ENCODE results near the gene CGNL1. TPM values are rescaled to one million over a fixed set of nuclear protein-coding genes. Genes with fewer than 3 reads are reported as not detected.

The CGNL1 gene
- total RNA-seq, 4 donors from 2014 or later, result 5.7 to 22.9 (median 14.5) TPM

GRCh38 chr15:57562196-57562769 lies 186.0 kb downstream of the CGNL1 start:
- DNase-seq (ENCODE audit: low spot score in 2 of 2), result peak in 1 of 2 donors; percentile 85

GRCh38 chr15:57563416-57563815 lies 187.1 kb downstream of the CGNL1 start:
- no peak overlapping the region for H3K4me3 ChIP-seq (ENCODE audit: low read depth, poor library complexity, severe bottlenecking)
- peak in 1 of 2 donors; percentile 9 for DNase-seq (ENCODE audit: low spot score in 2 of 2)
- 86 to 88% methylated on average over 6 of the region's 6 CpGs for WGBS, 2 donors
- TF ChIP-seq CTCF (IDR thresholded peaks at IDR 0.05), result no peak
- no peak for TF ChIP-seq POLR2A (IDR thresholded peaks at IDR 0.05)
- intact Hi-C loops (cut with DNase I; ENCODE audit: low total_unique reads), result no loop called here

More at GRCh38 chr15:57562196-57562769, 186.0 kb downstream of the CGNL1 start:
- TF ChIP-seq POLR2A (IDR thresholded peaks at IDR 0.05) (no peak), CTCF (IDR thresholded peaks at IDR 0.05) (no peak)
- 45 to 72% methylated on average over 11 of the region's 11 CpGs for WGBS, 2 donors
- intact Hi-C loops (cut with DNase I; ENCODE audit: low total_unique reads), result no loop called here
- no peak overlapping the region for H3K4me3 ChIP-seq (ENCODE audit: low read depth, poor library complexity, severe bottlenecking)

DNA sequence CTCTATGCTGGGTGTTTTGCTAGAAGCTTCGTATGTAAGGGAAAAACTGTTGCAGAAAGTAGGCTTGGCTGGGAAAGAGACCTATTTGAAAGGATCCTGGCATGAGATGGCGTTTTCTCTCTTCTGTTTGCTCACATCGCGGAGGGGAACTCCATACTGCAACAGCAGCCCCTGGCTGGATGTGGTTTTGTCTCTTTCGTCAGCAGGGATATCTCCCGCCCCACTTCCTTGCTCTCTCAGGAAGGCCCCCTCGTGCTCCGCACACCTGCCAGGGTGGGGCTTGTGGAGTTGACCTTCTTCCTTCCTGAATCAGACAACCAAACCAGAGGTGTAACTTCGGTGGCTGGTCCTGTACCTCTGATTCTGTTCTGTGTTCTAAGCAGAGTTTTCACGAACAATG lies 189.0 kb downstream of the CGNL1 start:
- intact Hi-C loops (cut with DNase I; ENCODE audit: low total_unique reads), result no loop called here

DNA sequence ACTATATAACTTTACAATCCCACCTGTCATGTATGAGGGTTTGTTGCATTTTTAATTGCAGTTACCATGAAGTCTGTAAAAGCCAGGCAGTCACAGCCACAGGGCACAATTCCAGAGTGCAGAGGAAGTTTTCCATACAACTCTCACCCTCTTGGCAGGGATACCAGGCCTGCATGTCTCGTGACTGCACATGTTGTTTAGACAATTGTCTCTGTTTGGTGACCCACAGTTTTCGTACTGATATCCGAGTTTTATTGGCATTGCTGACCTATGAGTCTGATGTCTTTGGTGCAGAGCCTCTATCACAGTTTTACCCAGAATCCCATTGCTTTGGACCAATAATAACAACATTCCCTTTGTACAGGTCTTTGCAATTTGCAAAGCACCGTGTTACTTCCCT lies 190.5 kb downstream of the CGNL1 start:
- H3K4me3 ChIP-seq (ENCODE audit: low read depth, poor library complexity, severe bottlenecking), result no peak overlapping the region
- WGBS, 2 donors, result 22 to 35% methylated on average over 4 of the region's 4 CpGs
- no peak for TF ChIP-seq CTCF (IDR thresholded peaks at IDR 0.05)
- no peak for TF ChIP-seq POLR2A (IDR thresholded peaks at IDR 0.05)
- peak; percentile 39 to 88 for DNase-seq (ENCODE audit: low spot score in 2 of 2)
- intact Hi-C loops (cut with DNase I; ENCODE audit: low total_unique reads), result no loop called here

More for the DNA sequence above, 189.0 kb downstream of the CGNL1 start:
- H3K4me3 ChIP-seq (ENCODE audit: low read depth, poor library complexity, severe bottlenecking), result no peak overlapping the region
- WGBS, 2 donors, result 25 to 37% methylated on average over 10 of the region's 10 CpGs
- TF ChIP-seq CTCF (IDR thresholded peaks at IDR 0.05) (no peak), POLR2A (IDR thresholded peaks at IDR 0.05) (no peak)
- peak in 1 of 2 donors; percentile 86 for DNase-seq (ENCODE audit: low spot score in 2 of 2)

DNA sequence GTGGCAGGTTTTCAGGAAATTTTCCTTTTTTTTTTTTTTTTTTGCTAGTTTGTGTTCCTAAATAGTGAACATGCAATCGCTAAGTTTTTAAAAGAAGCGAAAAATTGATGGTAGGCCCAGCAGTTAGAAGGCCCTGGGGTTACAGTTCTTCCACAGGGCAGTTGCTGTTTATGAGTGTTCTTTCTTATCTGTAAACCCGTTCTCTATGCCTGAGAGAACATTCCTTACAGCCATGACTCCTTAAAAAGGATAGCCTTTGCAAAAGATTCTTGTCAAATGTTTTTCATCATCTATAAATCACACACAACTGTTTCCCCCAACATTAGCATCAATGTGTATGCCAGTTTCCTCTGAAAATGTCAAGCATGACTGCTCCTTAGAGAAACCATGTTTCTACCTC lies 191.6 kb downstream of the CGNL1 start:
- no peak for DNase-seq (ENCODE audit: low spot score in 2 of 2)
- H3K4me3 ChIP-seq (ENCODE audit: low read depth, poor library complexity, severe bottlenecking), result no peak overlapping the region
- TF ChIP-seq CTCF (IDR thresholded peaks at IDR 0.05), result no peak
- no peak for TF ChIP-seq POLR2A (IDR thresholded peaks at IDR 0.05)
- 89 to 92% methylated on average over 3 of the region's 3 CpGs for WGBS, 2 donors
- intact Hi-C loops (cut with DNase I; ENCODE audit: low total_unique reads), result no loop called here

DNA sequence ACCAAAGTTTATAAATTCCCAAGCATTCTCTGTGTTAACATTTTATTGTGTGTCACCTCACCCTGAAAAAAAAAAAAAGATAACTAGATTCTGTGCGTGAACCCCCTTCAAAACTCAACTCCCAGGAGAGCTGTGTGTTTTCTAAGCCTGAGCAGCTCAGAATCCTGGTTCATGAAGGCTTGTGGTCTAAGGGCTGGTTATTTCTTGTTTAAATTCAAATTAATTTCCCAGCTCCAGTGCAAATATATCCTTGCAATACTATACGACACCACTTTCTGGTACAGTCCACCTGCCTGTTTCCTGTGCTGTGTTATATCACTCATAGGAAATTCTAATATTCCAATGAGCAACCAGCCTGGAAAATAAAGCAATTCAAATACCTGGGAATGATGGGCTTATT lies 192.0 kb downstream of the CGNL1 start:
- intact Hi-C loops (cut with DNase I; ENCODE audit: low total_unique reads), result no loop called here
- WGBS, 2 donors, result 95 to 99% methylated on average over 2 of the region's 2 CpGs
- DNase-seq (ENCODE audit: low spot score in 2 of 2), result no peak
- no peak overlapping the region for H3K4me3 ChIP-seq (ENCODE audit: low read depth, poor library complexity, severe bottlenecking)
- TF ChIP-seq CTCF (IDR thresholded peaks at IDR 0.05), result no peak

Measured in lower leg skin (tissue), 4 donors.